Measurements from ENCODE around the gene PAQR9. TPM values are rescaled to one million over a fixed set of nuclear protein-coding genes. Genes with fewer than 3 reads are reported as not detected.

PAQR9 gene
- total RNA-seq, 3 donors from 2014 or later (not counting 1 experiment from before 2014, with no cell fraction given): not detected

DNA sequence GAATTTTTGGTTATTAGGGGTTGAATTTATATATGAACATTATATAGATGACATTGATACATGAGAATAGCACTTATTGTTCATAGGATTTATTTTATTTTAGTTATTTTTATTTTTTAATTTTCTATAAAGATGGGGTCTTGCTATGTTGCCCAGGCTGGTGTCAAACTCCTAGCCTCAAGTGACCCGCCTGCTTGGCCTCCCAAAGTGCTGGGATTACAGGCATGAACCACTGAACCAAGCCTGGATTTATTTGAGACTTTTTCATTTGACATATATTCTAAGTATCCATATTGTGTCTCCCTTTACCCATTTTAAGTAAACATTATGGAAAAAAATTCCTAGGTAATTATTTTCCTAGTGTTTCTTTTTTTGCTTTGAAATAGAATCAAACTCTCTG lies 12.5 kb downstream of the PAQR9 start:
- H3K27me3 ChIP-seq (ENCODE audit: control insufficient read depth, insufficient read depth, low read length): peaks cover 15% of the 10 kb centered on the region
- intact Hi-C loops (cut with micrococcal nuclease): no loop called here
- Mint-ChIP-seq H3K4me3 (no peak overlapping the region), H3K27me3 (ENCODE audit: low read depth in 2 of 2) (peaks cover 28 to 76% of the 10 kb centered on the region in 2 donors), H3K27ac (no peak overlapping the region), H3K36me3 (no peaks in the 10 kb centered on the region), H3K9me3 (no peaks in the 10 kb centered on the region), H3K4me1 (peaks cover 7 to 9% of the 10 kb centered on the region in 2 donors)
- 92% methylated on average over 1 of the region's 1 CpG for WGBS (ENCODE audit: insufficient coverage)
- no peaks in the 10 kb centered on the region for H3K9me3 ChIP-seq (ENCODE audit: control insufficient read depth, insufficient read depth, low read length)
- TF ChIP-seq, protein P1, sequence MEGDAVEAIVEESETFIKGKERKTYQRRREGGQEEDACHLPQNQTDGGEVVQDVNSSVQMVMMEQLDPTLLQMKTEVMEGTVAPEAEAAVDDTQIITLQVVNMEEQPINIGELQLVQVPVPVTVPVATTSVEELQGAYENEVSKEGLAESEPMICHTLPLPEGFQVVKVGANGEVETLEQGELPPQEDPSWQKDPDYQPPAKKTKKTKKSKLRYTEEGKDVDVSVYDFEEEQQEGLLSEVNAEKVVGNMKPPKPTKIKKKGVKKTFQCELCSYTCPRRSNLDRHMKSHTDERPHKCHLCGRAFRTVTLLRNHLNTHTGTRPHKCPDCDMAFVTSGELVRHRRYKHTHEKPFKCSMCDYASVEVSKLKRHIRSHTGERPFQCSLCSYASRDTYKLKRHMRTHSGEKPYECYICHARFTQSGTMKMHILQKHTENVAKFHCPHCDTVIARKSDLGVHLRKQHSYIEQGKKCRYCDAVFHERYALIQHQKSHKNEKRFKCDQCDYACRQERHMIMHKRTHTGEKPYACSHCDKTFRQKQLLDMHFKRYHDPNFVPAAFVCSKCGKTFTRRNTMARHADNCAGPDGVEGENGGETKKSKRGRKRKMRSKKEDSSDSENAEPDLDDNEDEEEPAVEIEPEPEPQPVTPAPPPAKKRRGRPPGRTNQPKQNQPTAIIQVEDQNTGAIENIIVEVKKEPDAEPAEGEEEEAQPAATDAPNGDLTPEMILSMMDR (IDR thresholded peaks at IDR 0.05): no peak
- ATAC-seq: no peak
- H3K36me3 ChIP-seq (ENCODE audit: control insufficient read depth, insufficient read depth, low read length): no peaks in the 10 kb centered on the region
- H3K4me3 ChIP-seq (ENCODE audit: low read length): no peak overlapping the region
- no peak for DNase-seq
- H3K4me1 ChIP-seq (ENCODE audit: control insufficient read depth, insufficient read depth, low read length): peaks cover 6% of the 10 kb centered on the region
- no peak overlapping the region for H3K27ac ChIP-seq (ENCODE audit: low read length)

DNA sequence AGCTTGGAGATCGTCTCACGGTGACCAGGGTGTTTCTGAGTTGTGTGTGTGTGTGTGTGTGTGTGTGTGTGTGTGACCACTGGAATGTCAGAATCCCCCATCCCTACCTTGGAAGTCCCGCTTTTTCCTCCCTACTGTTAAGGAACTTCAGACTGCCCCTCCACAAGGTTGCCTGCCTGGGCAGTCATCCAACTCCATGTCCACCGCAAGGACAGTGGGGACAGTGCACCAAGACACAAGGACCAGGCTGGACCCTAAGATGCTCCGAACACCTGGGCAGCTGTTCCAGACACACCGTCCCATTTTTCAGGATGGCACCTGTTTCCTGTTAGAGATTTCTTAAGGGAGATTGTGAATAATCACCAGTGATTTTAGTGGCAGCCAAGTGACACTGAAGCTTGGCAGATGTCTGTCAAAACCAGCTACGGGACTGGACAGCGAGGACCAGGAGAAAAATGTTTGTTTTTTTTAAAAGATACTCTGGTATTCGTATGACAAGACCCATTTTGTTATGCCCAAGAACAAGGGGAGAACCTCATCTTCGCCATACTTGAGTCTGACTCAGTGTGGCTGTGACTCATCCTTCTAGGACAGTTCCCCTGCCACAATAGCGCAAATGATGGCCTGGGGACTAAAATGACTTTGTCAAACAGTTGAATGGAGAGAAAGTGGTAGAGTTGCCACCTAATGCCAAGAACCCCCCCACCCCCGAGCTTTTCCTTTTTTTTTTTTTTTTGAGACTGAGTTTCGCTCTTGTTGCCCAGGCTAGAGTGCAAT lies 15.5 kb downstream of the PAQR9 start:
- intact Hi-C loops (cut with micrococcal nuclease): no loop called here
- DNase-seq (no peak), ATAC-seq (no peak)
- Histone ChIP-seq H3K36me3 (ENCODE audit: control insufficient read depth, insufficient read depth, low read length) (no peaks in the 10 kb centered on the region), H3K4me3 (ENCODE audit: low read length) (no peak overlapping the region), H3K27me3 (ENCODE audit: control insufficient read depth, insufficient read depth, low read length) (peaks cover 17% of the 10 kb centered on the region), H3K27ac (ENCODE audit: low read length) (no peak overlapping the region), H3K4me1 (ENCODE audit: control insufficient read depth, insufficient read depth, low read length) (peaks cover 6% of the 10 kb centered on the region), H3K9me3 (ENCODE audit: control insufficient read depth, insufficient read depth, low read length) (no peaks in the 10 kb centered on the region)
- TF ChIP-seq, protein P1 (IDR thresholded peaks at IDR 0.05): no peak
- Mint-ChIP-seq H3K4me1 (peaks cover 9 to 16% of the 10 kb centered on the region in 2 donors), H3K4me3 (peak overlapping the region; percentile 7), H3K9me3 (no peaks in the 10 kb centered on the region), H3K36me3 (no peaks in the 10 kb centered on the region), H3K27ac (no peak overlapping the region), H3K27me3 (ENCODE audit: low read depth in 2 of 2) (peaks cover 21 to 77% of the 10 kb centered on the region in 2 donors)
- 84% methylated on average over 10 of the region's 13 CpGs for WGBS (ENCODE audit: insufficient coverage)

DNA sequence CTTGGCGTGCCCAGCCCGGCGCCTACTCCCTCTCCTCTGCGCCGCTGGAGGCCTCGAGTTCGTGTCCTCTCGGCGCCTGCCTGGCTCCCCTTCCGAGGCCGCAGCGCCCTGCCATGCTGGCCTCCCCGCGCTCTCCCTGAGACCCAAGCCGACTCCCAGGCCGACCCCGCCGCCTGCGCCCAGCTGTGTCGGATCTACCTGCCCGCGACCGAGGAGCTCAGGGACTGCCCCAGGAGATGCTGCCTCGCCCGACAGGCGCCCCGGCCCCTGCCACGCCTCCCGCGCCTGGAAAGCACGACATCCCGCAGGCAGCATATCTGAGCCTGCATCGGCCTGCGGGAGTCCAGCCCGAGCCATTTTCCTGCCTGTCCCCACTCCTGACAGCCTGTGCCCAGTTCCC lies 16.1 kb downstream of the PAQR9 start:
- WGBS (ENCODE audit: insufficient coverage): 38% methylated on average over 35 of the region's 35 CpGs
- Mint-ChIP-seq H3K4me3 (peak overlapping the region; percentile 7), H3K36me3 (no peaks in the 10 kb centered on the region), H3K9me3 (no peaks in the 10 kb centered on the region), H3K27ac (no peak overlapping the region), H3K4me1 (peaks cover 9 to 16% of the 10 kb centered on the region in 2 donors), H3K27me3 (ENCODE audit: low read depth in 2 of 2) (peaks cover 21 to 71% of the 10 kb centered on the region in 2 donors)
- ATAC-seq (peak in 1 of 3 donors; percentile 17), DNase-seq (no peak)
- Histone ChIP-seq H3K4me3 (ENCODE audit: low read length) (no peak overlapping the region), H3K4me1 (ENCODE audit: control insufficient read depth, insufficient read depth, low read length) (peaks cover 6% of the 10 kb centered on the region), H3K9me3 (ENCODE audit: control insufficient read depth, insufficient read depth, low read length) (no peaks in the 10 kb centered on the region), H3K27ac (ENCODE audit: low read length) (no peak overlapping the region), H3K36me3 (ENCODE audit: control insufficient read depth, insufficient read depth, low read length) (no peaks in the 10 kb centered on the region), H3K27me3 (ENCODE audit: control insufficient read depth, insufficient read depth, low read length) (peaks cover 17% of the 10 kb centered on the region)
- TF ChIP-seq, protein P1 (IDR thresholded peaks at IDR 0.05): no peak
- intact Hi-C loops (cut with micrococcal nuclease): no loop called here
